ENCODE results near the gene PAIP2B. TPM values are rescaled to one million over a fixed set of nuclear protein-coding genes. Genes with fewer than 3 reads are reported as not detected.

Gene PAIP2B
- total and polyA plus RNA-seq, 9 of the 15 experiments (the other 6 are each of a cell fraction or from before 2014, with no cell fraction given): 0.18 to 0.38 (median 0.25) TPM

GRCh38 chr2:71224935-71225334, 2.0 kb downstream of the PAIP2B start:
- peaks cover 0 to 4% of the 10 kb centered on the region in 2 experiments; a peak in 1 of 5 replicates for H3K27me3 ChIP-seq (ENCODE audit: control insufficient read depth in 2 of 2, insufficient read depth in 2 of 2, low read length in 2 of 2)
- no peak for TF ChIP-seq PHF21A (IDR thresholded peaks at IDR 0.05; ENCODE audit: borderline replicate concordance, low read depth)
- TF ChIP-seq ARID4B (CRISPR knock-in tag; IDR thresholded peaks at IDR 0.05): no peak
- TF ChIP-seq DEAF1 (CRISPR knock-in tag; IDR thresholded peaks at IDR 0.05): no peak
- TF ChIP-seq ZBTB5 (IDR thresholded peaks at IDR 0.05): no peak
- no peak for TF ChIP-seq TBP (optimal IDR thresholded peaks at IDR 0.05; ENCODE audit: low read depth, low read length)
- TF ChIP-seq STAG1 (CRISPR knock-in tag; IDR thresholded peaks at IDR 0.05; ENCODE audit: borderline replicate concordance): no peak
- FAIRE-seq (no peak), ATAC-seq (no peak), DNase-seq (ENCODE audit: extremely low read depth in 1 of 4, low spot score in 3 of 4) (no peak)
- H3K9me1 ChIP-seq (ENCODE audit: control insufficient read depth, insufficient read depth, low read length): no peaks in the 10 kb centered on the region
- H3K79me2 ChIP-seq (ENCODE audit: control insufficient read depth, insufficient read depth, low read length): no peaks in the 10 kb centered on the region
- no peaks in the 10 kb centered on the region for H4K20me1 ChIP-seq (replicated peaks; ENCODE audit: control insufficient read depth, insufficient read depth, low read length)
- H3K4me3 ChIP-seq: no peak overlapping the region
- H2AFZ ChIP-seq (ENCODE audit: low read depth, low read length): no peak overlapping the region
- no peaks in the 10 kb centered on the region for H3K9me3 ChIP-seq (replicated peaks; ENCODE audit: control insufficient read depth, insufficient read depth, low read depth, low read length)
- POLR2A ChIA-PET: interaction anchor here (0.7 kb wide), 1 partner anchor 20 kb away, joined by 3 read pairs; no protein-coding TSS in a partner anchor
- no peak overlapping the region for H3K9ac ChIP-seq (ENCODE audit: insufficient read depth in 1 of 2, low read depth in 2 of 2, low read length in 2 of 2)
- CTCF ChIA-PET (ENCODE audit: low intra/inter-chr PET ratio): interaction anchor here (0.6 to 1.4 kb wide), 2 partner anchors 27 to 285 kb away, joined by 3 to 9 read pairs; no protein-coding TSS in a partner anchor
- no peak overlapping the region for H3K27ac ChIP-seq (ENCODE audit: extremely low read depth, low read depth, low read length)
- intact Hi-C loops (cut with micrococcal nuclease): loop anchor here (5.0 kb wide), 1 partner anchor 287 kb away; no protein-coding TSS in a partner anchor
- no peaks in the 10 kb centered on the region for H3K36me3 ChIP-seq (ENCODE audit: control insufficient read depth, insufficient read depth, low read length)
- peaks cover 5 to 9% of the 10 kb centered on the region in 2 experiments; a peak in 3 of 5 replicates for H3K4me1 ChIP-seq (replicated peaks in 1 of 2; ENCODE audit: control insufficient read depth in 2 of 2, insufficient read depth in 2 of 2, low read length in 2 of 2)
- no TSS peak for BruUV-seq (replicated peaks)
- in situ Hi-C loops (cut with MboI): no loop called here
- H3K4me2 ChIP-seq (ENCODE audit: insufficient read depth, low read length): no peak overlapping the region

Measured in K562 (cell line).